ENCODE data around the gene JPH3. TPM values are rescaled to one million over a fixed set of nuclear protein-coding genes. Genes with fewer than 3 reads are reported as not detected.

JPH3 gene
- total RNA-seq (under 1 TPM; 0.09 to 0.32 (median 0.21) TPM), polyA plus RNA-seq (0.11 TPM)
- long read RNA-seq, donor 1, result 0 reads
- long read RNA-seq, donor 2, result 0 reads
- long read RNA-seq, donor 3, result 0 reads
- long read RNA-seq, donor 4, result 0 reads

DNA sequence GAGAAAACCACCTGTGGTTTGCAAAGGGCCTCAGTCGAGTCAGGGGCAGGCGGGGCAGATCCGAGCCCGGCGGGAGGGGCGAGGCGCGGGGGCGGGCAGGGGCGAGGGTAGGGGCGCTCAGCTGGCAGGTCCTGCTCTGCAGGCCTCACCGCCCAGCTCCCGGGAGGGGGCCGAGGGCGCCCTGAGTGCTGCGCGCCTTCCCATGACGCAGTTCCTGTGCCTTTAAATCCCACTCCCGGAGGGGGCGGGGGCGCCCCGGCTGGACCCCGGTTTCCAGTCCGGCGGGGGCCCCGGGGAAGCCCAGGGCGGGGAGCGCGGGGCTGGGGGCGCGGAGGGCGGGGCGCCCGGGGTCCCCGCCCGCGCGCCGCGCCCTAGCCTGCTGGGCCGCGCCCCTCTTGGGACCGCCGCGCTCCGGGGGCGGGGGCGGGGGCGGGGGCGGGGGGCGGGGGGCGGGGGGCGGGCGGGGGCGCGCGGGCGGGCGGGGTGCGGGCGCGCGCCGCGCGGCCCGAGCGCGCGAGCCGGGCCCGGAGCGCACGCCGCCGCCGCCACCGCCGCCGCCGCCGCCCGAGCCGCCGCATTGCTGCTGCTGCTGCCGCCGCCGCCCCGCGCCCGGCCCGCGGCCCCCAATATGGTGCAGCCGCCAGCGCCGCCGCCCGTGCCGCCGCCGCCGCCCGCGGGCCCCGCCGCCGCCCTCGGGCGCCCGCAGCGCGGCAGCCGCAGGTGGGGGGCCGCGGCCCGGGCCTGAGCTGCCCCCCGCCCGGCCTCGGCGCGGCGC lies at the start of gene JPH3:
Gene JPH3 (plus strand): TSS at position 508 of the 775 bp plus-strand sequence. CDS start 639 bp downstream, outside the sequence.
- under 1% methylated on average over 109 of the region's 122 CpGs for WGBS
- Histone ChIP-seq H3K4me3 (ENCODE audit: low read length) (peak within 1 kb of the TSS; percentile 30), H3K4me1 (ENCODE audit: control insufficient read depth, insufficient read depth, low read length) (no peaks in the 10 kb centered on the region), H3K27ac (ENCODE audit: low read length) (no peak within 1 kb of the TSS), H3K9me3 (ENCODE audit: control insufficient read depth, low read length) (peaks cover 3% of the 10 kb centered on the region), H3K27me3 (ENCODE audit: control insufficient read depth, insufficient read depth) (peaks cover 3% of the 10 kb centered on the region)
- intact Hi-C loops (cut with DNase I), result no loop called here
- ATAC-seq, result no peak
- DNase-seq, result no peak

DNA sequence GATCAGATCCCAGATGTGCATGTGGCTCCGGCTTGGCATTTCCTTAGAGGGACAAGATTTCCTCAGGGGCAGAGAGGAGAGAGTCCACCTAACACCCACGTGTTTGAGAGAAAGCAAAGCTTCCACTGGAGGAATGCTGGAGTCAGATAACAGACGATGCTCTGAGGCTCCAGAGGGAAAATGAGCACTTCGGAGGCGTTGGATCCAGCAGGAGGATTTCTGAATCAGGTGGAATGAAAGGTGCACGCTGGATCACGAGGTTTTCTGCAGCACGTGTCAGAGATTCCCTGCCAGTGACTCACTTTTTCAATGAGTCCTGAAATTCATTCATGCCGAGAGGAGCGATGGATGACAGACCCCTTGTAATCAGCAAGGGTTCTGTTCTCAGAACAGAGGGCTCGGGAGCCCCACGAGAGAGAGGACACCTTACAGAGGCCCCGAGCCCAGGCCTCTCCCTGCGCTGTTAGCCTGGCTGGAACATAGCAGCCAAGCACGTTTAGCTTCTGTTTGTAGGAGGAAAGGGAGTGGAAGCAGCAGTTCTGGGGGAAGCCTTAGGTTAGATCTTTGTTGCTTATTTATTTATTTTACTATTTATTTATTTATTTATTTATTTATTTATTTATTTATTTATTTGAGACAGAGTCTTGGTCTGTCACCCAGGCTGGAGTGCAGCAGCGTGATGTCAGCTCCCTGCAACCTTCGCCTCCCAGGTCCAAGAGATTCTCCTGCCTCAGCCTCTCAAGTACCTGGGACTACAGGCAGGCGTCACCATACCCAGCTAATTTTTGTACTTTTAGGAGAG lies 49.3 kb upstream of the JPH3 start:
- 72% methylated on average over 18 of the region's 18 CpGs for WGBS
- intact Hi-C loops (cut with DNase I), result no loop called here
- Histone ChIP-seq H3K9me3 (ENCODE audit: control insufficient read depth, low read length) (no peaks in the 10 kb centered on the region), H3K27ac (ENCODE audit: low read length) (no peak overlapping the region), H3K27me3 (ENCODE audit: control insufficient read depth, insufficient read depth) (no peaks in the 10 kb centered on the region), H3K4me1 (ENCODE audit: control insufficient read depth, insufficient read depth, low read length) (peaks cover 7% of the 10 kb centered on the region), H3K4me3 (ENCODE audit: low read length) (no peak overlapping the region)
- DNase-seq, result no peak
- ATAC-seq, result no peak

DNA sequence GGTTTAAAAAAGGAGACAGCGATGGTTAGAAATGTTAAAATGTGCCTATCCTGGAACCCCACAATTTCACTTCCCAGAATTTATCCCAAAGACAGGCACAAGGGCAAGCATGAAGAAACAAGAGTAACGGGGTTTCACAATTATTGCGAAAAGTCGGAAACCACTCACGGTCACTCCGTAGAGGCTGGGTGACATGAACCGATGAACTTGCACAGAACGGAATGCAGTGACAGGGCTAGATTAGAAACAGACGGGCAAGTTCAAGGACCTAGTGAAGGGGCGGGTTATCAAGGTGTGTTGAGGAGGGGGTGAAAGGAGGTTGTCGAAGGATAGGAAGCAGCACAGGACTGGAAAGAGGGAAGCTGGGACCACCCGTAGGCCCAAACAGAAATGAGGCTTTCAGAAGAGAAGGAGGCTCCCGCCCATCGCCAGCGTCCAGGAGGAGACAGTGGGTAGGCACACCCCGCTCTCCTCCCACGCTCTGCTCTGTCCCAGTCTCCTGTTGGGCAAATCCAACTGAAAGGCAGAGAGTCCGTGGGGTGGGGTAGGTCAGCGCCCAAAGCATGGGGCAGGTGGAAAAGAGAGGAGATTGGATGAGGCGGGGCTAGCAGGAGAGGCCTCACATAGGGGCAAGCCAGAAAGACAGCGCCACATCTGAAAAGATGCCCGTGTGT lies 47.4 kb upstream of the JPH3 start:
- DNase-seq (peak in 1 of 3 donors; percentile 29), ATAC-seq (no peak)
- H3K27ac ChIP-seq (ENCODE audit: low read length), result no peak overlapping the region
- intact Hi-C loops (cut with DNase I), result no loop called here
- H3K27me3 ChIP-seq (ENCODE audit: control insufficient read depth, insufficient read depth), result no peaks in the 10 kb centered on the region
- no peaks in the 10 kb centered on the region for H3K9me3 ChIP-seq (ENCODE audit: control insufficient read depth, low read length)
- peaks cover 7% of the 10 kb centered on the region for H3K4me1 ChIP-seq (ENCODE audit: control insufficient read depth, insufficient read depth, low read length)
- H3K4me3 ChIP-seq (ENCODE audit: low read length), result no peak overlapping the region
- 87% methylated on average over 22 of the region's 22 CpGs for WGBS

DNA sequence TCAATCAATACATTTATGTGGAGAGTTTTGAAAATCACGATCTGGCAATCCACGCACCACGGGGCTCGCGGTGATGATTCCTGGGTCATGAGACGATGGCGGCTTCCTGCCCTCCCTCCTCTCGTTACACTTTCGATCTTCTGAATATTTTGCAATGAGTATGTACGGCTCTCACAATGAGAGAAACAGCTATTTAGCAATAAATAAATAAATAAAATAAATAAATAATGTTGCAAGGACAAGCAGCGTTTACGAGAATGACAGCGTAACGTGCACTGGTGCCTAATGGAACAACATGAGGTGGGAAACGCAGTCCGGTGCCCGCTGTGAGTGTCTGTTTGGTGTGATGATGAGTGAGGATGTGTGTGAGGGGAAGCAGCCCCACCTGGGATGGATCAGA lies 46.7 kb upstream of the JPH3 start:
- WGBS, result 87% methylated on average over 17 of the region's 17 CpGs
- H3K27me3 ChIP-seq (ENCODE audit: control insufficient read depth, insufficient read depth), result no peaks in the 10 kb centered on the region
- ATAC-seq (no peak), DNase-seq (peak in 2 of 3 donors; percentile 32 to 33)
- H3K4me1 ChIP-seq (ENCODE audit: control insufficient read depth, insufficient read depth, low read length), result peaks cover 7% of the 10 kb centered on the region
- no peak overlapping the region for H3K27ac ChIP-seq (ENCODE audit: low read length)
- intact Hi-C loops (cut with DNase I), result no loop called here
- H3K9me3 ChIP-seq (ENCODE audit: control insufficient read depth, low read length), result no peaks in the 10 kb centered on the region
- no peak overlapping the region for H3K4me3 ChIP-seq (ENCODE audit: low read length)

DNA sequence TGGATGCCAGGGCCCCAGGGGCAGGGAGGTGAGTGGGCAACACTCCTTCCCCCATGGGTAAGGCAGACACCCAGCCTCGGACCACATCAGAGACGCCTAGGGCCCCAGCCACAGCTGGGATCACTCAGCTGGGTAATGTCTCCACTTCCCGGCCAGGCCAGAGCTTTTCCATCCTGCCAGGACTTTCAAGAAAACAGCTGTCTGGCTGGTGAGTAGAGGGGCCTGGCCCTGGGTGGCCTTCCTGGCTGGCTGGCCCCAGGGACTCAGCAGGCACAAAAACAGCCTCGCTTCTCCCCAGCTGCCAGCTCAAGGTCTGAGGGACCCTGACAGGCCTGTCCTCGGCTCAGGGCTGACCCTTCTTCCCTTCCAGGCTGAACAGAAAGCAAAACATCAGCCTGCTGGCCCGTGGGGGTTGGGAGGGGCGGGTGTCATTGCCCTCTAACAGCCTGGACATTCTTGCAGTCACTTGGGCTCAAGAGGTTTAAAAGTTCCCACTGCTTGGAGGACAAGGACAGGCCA lies 45.3 kb upstream of the JPH3 start:
- intact Hi-C loops (cut with DNase I), result no loop called here
- H3K4me3 ChIP-seq (ENCODE audit: low read length), result no peak overlapping the region
- H3K4me1 ChIP-seq (ENCODE audit: control insufficient read depth, insufficient read depth, low read length), result peaks cover 7% of the 10 kb centered on the region
- no peaks in the 10 kb centered on the region for H3K27me3 ChIP-seq (ENCODE audit: control insufficient read depth, insufficient read depth)
- H3K27ac ChIP-seq (ENCODE audit: low read length), result peak overlapping the region; percentile 55
- no peaks in the 10 kb centered on the region for H3K9me3 ChIP-seq (ENCODE audit: control insufficient read depth, low read length)
- DNase-seq, result peak; percentile 73 to 88 (median 86)
- peak; percentile 55 to 83 for ATAC-seq
- 34% methylated on average over 7 of the region's 7 CpGs for WGBS

DNA sequence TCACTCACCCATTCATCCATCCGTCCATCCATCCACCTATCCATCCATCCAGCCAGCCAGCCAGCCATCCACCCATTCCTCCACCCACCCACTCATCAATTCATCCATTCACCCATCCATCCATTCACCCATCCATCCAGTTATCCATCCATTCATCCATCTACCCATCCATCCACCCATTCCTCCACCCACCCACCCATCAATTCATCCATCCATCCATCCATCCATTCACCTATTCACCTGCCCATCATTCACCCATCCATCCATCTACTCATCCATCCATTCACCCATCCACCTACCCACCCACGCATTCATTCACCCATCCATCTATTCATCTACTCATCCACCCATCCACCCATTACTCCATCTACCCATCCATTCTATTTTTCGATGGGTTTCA lies 43.6 kb upstream of the JPH3 start:
- Histone ChIP-seq H3K4me3 (ENCODE audit: low read length) (no peak overlapping the region), H3K27ac (ENCODE audit: low read length) (no peak overlapping the region), H3K9me3 (ENCODE audit: control insufficient read depth, low read length) (no peaks in the 10 kb centered on the region), H3K4me1 (ENCODE audit: control insufficient read depth, insufficient read depth, low read length) (peaks cover 7% of the 10 kb centered on the region), H3K27me3 (ENCODE audit: control insufficient read depth, insufficient read depth) (no peaks in the 10 kb centered on the region)
- ATAC-seq (no peak), DNase-seq (no peak)
- WGBS, result 88% methylated on average over 3 of the region's 3 CpGs
- intact Hi-C loops (cut with DNase I), result no loop called here

DNA sequence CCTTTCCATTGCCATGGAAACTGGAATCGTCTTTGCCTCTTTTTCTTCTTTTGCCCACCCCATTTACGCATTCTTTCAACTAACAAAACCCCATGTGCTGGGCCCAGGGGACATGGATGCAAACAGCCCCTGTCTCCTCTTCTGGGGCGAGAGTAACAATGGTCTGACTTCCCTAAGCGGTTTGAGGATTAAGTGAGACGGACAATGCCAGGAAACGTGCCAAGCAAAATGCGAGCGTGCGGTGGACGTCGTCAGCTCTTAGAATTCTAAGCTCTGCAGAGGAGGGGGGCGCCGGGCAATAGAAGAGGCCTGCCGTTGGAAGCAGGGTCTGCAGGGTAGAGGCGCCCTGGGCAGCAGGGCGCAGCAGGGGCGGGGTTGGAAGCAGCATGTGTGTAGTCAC lies 42.4 kb upstream of the JPH3 start:
- 62% methylated on average over 17 of the region's 17 CpGs for WGBS
- intact Hi-C loops (cut with DNase I), result no loop called here
- peak in 1 of 3 donors; percentile 46 for DNase-seq
- Histone ChIP-seq H3K4me3 (ENCODE audit: low read length) (no peak overlapping the region), H3K9me3 (ENCODE audit: control insufficient read depth, low read length) (no peaks in the 10 kb centered on the region), H3K27me3 (ENCODE audit: control insufficient read depth, insufficient read depth) (no peaks in the 10 kb centered on the region), H3K27ac (ENCODE audit: low read length) (no peak overlapping the region), H3K4me1 (ENCODE audit: control insufficient read depth, insufficient read depth, low read length) (peaks cover 7% of the 10 kb centered on the region)
- no peak for ATAC-seq

DNA sequence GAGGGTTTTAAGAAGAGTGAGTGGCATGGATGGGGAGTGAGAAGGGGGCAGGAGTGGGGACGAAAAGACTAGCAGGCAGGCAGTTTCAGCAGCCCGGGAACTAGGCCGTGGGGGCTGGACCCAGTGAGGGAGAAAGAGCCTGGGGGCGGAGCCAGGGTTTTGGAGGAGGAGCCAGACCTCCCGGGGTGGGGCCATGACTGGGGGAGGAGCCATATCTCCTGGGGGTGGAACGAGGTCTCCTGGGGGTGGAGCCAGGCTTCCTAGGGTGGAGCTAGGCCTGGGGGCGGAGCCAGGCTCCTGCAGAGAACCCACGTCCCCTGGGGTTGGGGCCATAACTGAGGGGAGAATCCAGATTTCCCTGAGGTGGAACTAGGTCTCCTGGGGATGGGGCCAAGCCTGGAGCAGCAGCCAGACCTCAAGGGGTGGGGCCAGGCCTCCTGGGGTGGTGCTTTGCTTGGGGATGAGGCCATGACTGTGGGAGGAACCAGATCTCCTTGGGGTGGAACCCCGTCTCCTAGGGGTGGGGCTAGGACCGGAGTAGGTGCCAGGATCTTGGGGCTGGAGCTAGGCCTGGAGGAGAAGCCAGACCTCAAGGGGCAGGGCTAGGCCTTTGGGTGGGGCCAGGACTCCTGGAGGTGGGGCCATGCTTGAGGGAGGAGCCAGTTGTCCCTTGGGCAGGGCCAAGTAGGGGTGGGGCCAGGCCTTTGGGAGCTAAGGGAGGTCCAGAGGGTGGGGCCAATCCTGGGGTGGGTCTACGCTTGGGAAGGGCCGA lies 41.7 kb upstream of the JPH3 start:
- Histone ChIP-seq H3K9me3 (ENCODE audit: control insufficient read depth, low read length) (no peaks in the 10 kb centered on the region), H3K4me3 (ENCODE audit: low read length) (no peak overlapping the region), H3K27ac (ENCODE audit: low read length) (no peak overlapping the region), H3K27me3 (ENCODE audit: control insufficient read depth, insufficient read depth) (no peaks in the 10 kb centered on the region), H3K4me1 (ENCODE audit: control insufficient read depth, insufficient read depth, low read length) (peaks cover 7% of the 10 kb centered on the region)
- DNase-seq (peak; percentile 79 to 86 (median 85)), ATAC-seq (peak; percentile 61 to 91)
- intact Hi-C loops (cut with DNase I), result no loop called here
- WGBS, result 79% methylated on average over 12 of the region's 12 CpGs

DNA sequence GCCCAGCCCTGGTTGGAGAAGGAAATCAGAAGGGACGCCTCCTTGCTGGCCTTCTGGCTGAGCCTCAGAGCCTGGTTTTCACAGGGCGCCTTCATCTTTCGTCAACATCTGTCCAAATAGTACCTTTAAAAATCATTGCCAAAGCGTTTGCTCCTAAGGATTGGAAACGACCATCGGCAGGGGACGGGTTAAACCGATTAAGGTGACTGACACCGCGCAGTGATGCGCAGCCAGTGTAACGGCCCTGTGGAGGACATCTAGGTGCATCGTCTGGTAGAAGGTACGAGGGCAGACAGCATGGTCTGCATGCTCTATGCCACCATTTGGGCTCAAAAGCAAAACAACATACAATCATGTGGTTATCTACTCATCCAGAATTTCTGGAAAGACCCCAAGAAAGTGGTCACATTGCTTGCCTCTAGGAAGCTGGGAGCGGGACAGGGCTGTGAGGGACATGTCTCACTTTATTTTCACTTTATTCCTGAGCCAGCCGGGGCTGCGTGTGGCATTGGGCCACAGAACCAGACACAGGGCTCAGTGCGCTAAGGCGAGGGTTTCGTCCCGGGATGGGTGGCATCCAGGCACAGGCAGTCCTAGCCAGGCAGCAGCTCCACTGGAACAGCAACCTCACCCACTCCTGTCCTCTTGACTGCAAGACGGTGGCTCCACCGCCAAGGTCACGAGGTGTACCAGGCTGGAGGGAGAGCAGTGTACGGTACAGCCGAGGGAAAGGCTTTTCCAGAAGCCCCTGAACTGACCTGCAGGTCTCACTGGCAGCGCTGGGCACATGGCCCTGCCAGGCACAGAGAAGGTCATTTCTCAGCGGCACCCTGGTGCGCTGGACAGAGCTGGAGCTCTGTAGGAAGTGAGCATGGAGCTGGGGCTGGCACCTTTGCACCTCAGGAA lies 40.9 kb upstream of the JPH3 start:
- Histone ChIP-seq H3K27me3 (ENCODE audit: control insufficient read depth, insufficient read depth) (no peaks in the 10 kb centered on the region), H3K4me3 (ENCODE audit: low read length) (no peak overlapping the region), H3K9me3 (ENCODE audit: control insufficient read depth, low read length) (no peaks in the 10 kb centered on the region), H3K4me1 (ENCODE audit: control insufficient read depth, insufficient read depth, low read length) (peaks cover 7% of the 10 kb centered on the region), H3K27ac (ENCODE audit: low read length) (no peak overlapping the region)
- ATAC-seq (no peak), DNase-seq (no peak)
- intact Hi-C loops (cut with DNase I), result no loop called here
- 91% methylated on average over 29 of the region's 29 CpGs for WGBS

Measured in right cardiac atrium (tissue), 5 donors.